HG03060 (cell line): ENCODE measurements around the gene KRT76.

ENCODE experiments used
- ATAC-seq: cut with Tn5 transposase; IDR thresholded peaks from one replicate; pipeline ENCODE4 v1.9.1; 2021; ENCODE audit warnings: low read depth, moderate number of reproducible peaks; ENCODE audit not compliant: unreplicated experiment

The KRT76 gene

DNA sequence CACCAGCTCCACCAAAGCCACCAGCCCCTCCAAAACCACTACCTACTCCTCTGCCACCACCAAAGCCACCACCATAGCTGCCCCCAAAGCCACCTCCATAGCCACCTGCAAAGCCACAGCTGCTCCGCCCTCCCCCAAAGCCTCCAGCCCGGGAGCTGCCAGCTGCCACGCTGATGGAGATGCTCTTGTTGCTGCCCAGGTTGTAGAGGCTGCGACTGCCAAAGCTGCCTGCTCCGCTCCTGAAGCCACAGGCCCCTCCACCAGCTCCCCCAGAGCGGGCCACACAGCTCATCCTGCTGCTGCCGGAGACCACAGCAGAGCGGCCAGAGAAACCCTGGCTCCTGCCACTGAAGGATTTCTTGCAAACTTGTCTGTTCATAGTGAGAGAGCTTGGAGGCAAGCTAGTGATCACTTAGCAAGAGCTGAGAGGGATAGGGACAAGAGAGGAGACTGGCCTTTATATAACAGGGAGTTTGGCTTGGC, at the start of gene KRT76:
Gene KRT76 (minus strand): TSS at position 433 of the 483 bp plus-strand sequence. CDS start 54 bp downstream, at position 379.
- no peak for ATAC-seq

DNA sequence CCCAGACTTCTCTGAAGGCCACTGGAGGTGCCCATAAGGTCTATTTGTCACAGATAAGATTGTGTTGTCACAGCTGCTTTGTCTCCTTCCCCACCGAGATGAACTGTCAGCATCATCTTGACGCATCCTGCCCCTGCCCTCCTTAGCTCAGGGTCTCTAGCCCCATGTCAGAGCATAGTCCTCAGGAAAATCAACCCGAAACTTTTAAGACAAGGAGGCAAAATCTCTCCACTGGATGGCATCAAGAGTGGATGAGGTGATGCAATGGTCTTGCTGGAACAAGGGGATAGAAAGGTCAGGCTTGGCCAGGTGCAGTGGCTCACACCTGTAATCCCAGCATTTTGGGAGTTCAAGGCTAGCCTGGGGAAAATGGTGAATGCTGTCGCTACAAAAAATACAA, 48.8 kb upstream of the KRT76 start:
- no peak for ATAC-seq

DNA sequence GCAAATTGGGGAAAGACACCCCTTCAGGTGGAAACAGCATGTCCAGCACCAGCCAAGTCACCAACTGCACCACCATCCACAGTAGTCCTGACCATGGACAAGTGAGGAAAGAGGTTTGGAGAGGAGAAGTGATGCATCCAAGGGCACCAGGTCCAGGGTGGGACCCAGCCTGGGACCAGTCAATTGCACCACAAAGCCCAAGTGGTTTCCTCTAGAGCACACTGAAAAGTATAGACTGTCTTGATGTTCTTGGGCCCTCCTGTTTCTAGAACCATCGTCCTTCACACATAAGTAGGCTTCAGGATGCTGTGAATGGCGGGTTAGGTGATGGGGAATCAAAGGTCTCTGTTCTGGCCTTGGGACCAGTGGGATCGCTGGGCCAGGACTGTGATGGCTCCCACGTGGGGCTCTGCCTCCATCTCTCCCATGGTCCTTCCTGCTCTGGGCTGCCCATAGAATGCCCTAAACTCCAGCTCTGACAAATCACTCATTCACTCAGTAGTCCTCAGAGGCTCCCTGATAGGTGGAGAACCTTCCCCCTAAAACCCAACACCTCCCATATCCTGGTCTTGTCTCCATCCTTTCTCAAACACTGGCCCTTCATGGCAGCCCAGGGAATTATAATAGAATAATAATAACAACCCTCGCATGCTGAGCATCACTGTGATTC, 47.7 kb upstream of the KRT76 start:
- ATAC-seq = no peak

DNA sequence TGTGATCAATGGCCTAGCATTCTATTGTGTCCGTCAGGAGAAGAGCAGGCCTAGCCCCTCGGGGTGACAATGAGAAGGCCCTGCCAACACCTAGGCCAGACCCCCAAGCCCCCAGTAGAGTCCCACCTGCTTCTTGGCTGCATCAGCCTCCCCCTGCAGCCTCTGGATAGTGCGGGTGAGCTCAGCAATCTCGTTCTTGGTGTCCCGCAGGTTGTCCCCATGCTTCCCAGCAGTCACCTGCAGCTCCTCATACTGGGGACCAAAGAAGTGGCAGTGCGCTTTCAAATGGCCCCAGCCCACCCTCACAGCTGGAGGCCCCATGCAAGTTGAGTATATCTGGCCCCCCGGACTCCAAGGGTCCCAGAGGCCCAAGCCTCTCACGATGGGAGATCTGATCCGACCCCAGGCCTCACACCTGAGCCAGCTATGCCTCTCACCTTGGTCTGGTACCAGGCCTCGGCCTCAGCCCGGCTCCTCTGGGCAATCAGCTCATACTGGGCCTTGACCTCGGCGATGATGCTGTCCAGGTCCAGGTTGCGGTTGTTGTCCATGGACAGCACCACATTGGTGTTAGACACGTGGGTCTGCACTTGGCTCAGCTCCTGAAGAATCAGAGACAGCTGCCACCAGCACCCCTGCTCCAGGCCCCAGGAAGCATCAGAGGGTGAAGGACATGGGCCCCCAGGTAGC, 46.8 kb upstream of the KRT76 start:
- no peak for ATAC-seq

DNA sequence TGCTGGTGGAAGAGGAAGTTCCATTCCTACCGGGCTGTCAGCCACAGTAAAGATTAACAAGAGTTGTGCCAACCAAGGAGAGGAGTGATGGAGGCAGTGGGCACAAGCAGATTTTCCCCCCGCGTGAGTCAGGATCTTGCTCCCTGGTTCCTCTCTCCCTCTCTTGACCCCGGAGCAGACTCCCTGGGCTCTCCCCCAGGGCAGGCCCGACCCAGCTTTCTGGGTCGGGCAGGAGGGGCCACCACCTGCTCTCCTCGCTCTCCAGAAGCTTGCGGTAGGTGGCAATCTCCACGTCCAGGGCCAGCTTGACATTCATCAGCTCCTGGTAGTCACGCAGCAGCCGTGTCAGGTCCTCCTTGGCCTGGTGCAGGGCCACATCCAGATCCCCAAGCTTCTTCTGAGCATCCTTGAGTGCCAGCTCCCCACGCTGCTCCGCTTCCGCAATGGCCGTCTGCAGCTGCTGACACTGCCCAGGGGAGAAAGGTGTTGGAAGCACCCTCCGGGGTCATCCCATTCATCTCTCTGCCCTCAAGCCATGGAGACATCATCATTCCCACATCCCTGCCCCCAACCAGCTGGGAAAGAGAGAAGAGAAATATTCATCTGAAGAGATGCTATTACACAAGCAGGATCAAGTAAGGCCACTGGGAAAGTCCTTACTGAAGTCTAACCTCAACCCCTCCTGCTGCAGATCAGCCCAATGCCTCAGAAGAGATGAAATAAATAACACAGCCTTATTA, 45.8 kb upstream of the KRT76 start:
- ATAC-seq = no peak

DNA sequence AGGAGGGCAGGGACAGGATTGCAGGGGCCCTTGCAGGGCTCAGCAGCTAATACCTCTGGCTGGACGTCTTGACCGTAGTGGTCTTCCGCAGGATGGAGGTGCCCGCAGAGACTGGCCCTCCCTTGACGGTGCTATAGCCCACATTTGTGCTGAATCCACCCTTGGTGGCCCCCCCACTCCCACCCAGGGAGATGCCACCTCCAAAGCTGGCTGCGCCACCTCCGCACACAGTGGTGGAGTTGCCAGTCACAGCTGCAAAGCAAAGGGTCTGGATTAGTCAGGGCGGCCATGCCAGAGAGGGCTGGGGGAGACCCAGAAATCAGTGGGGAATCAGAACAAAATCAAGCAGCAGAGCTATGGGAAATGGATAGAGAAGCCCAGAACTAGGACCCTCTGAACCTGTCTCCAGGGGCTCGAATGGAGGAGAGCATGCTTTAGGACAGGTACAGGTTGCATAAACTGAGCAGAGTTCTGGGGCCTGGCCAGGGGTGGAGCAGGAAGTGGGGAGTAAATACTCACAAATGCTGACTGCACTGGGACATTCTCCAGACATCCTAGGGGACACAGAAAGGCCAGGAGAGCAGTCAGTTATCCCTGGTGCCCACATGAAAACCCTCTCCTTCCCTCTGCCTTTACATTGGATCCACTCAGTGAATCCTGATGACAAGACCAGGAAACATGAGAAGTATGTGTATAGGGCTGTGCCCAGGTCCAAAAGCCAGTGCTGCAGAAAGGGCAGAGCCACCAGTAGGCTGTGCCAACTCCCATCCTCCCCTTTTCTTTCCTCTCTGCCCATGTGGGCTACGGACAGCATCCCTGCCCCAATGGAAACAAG, 44.9 kb upstream of the KRT76 start:
- ATAC-seq = no peak

DNA sequence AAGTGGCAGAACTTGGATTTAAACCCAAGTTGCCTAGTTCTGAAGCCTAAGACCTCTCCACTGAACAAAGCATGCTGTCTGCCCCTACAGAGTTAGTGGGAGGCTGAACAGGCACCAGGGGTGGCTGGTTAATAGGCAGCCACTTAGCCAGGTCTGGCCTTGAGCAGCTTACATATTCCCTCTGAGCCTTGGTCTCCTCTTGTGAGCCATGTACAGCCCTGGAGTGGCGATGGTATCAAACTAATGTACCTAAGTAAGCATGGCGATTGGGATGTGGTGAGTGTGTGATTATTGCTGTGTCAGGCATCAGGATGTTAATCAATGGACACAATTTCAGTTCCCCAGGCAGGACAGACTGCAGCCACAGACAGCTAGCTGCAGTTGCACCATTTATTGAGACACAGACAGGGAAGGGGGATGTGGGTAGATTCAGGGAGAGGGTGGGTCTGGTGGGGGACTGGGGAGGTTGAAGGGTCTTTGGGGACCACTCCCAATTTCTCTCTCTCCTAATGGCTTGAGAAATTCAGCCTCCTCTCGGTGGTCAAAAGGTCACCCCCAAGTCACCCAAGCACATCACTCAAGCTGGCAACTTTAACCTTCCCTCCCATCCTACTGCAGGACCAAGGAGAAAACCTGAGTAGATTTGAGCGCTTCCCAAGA, 44.1 kb upstream of the KRT76 start:
- ATAC-seq = no peak

DNA sequence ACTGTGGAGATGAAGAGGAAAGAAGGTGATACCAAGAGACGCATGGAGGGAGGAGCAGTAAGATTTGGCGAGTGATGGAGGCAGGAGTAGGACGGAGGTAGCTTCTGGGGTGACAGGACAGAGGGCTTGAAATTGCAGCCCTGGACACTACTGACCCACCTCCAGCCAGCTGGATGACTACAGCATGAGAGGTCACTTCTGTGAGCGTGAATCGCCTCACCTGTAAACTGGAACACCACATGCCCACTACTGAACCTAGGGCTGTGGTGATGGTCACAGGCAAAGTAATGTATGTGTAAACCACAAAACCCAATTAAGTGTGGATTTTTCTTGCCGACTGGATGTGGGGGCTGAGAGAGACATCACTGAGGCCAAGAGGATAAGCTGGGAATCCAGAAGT, 43.4 kb upstream of the KRT76 start:
- ATAC-seq = no peak

DNA sequence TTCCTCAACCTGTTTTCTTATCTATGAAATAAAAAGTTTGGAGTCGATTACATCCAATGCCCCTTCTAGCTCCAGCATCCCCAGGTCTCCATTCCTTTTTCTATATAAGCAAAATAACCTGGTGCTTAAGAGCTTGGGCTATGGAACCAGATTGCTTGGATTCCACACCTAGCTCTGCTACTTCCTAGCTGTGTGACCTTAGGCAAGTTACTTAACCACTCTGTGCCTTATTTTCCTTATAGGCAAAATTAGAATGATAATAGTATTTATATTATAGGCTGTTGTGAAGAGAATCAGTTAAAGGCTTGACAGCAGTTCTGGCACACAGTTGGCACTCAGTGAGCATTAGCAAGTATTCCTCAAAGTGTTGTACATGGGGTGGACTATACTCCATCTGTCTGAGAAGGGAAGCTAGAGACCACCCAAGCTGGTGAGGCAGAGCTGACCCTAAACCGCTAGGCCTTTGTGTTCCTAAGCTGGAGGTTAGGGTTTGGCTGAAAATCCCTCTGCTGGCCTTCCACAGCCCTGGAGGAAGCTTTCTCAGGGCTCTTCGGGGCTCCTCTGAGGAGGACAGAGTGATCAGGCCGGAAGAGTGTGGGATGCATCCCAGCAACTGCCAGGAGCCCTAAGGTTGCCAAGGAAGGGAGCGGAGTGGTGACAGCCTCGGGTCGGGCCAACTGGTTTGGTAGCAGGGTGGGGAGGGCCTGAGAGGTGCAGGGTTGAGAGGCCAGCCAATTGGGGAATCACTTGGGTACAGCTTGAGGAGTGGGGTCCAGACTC, 42.8 kb upstream of the KRT76 start:
- ATAC-seq = no peak

DNA sequence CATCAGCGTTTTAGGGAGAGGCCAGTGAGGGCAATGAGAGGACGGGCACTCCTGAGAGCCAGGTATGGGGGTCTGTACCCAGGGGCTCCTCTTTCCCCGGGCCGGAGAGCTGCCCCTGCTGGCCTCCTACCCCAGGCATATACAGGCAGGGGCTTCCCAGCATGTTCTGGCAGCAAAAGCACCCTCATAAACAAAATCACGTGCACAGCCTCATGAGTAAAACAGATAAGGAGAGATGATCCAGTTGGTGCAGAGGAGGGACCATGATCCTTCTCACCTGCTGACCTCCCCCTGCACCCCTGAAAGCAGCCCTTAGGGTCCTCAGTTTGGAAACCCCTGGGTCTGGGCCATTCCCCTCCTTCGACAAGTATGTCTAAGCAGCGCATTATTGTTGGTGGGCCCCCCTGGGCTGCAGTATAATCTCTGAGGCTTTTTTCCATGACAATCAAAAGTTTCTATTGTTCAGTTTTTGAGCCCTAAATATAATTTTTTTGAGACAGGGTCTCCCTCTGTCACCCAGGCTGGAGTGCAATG, 41.8 kb upstream of the KRT76 start:
- ATAC-seq = no peak

DNA sequence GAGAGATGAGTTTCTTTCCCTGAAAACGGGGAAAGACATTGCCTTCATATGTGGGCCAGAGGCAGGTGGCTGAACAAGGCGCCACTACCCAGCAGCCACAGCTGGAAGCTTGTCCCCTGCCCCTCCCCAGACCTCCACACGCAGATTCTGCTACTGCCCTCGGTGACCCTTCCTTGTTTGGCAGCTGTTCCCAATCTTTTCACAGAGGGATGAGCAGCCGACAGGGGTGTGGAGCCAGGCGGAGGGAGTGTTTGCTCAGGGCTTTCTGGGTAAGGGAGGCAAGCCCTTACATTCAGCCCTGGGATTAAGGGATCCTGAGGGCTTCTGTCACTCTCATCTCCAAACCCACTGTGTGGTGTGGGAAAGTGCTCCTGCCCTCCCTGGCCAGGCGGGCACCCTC, 41.2 kb upstream of the KRT76 start:
- ATAC-seq = no peak

DNA sequence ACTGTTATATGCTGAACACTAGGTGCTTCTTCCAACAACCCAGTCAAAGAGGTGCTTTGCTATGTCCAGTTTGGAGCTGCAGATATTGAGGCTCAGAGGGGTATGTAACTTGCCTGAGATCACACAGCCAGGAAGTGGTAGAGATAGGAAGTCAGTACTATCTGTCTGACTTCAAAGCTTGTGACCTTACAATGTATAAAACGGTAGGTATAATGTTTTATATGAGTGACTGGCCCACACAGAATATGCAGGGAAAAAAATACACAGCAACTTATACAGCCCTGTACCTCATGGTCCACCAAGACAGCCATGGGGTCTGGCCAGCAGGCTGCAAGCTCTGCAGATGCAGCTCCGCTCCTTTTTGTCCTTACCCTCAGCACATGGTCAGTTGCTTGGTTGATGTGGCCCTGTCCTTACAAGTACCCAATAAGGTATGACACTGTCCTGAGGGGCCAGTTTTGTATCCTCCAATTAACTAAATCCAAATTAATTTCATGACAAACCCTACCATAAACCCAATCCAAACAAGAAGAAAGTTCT, 40.6 kb upstream of the KRT76 start:
- ATAC-seq = no peak

DNA sequence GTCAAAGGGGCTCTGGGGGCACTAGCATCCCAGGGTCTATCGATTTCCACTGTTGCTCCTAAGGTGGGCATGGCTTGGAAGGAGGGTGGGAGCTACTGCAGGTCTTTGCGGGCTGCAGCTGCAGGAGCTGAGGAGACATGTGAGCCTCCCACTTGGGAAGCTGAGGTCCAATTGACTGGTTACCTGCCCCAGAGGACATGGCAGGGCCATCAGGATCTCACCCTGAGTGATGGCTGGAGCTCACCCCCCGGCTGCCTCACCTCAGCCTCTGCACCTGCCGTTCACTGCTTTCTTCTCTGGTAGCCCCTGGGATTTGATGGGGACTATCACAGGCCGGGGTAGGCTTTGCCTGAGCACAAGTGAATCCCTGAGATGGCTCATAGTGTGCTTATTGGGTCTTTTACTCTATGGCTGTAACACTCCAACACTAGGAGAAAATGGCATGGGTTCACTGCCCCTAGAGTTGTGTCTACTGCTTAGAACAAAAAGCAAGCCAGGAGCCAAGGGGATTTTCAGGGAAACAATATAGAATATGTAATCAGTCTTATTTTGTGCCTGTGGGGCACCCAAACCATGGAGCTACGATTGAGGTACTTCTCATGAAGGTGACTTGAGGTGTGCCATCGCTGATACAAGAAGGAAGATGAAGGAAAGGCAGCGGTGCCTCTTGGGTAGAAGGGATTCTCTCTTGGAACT, 40.0 kb upstream of the KRT76 start:
- ATAC-seq = no peak

DNA sequence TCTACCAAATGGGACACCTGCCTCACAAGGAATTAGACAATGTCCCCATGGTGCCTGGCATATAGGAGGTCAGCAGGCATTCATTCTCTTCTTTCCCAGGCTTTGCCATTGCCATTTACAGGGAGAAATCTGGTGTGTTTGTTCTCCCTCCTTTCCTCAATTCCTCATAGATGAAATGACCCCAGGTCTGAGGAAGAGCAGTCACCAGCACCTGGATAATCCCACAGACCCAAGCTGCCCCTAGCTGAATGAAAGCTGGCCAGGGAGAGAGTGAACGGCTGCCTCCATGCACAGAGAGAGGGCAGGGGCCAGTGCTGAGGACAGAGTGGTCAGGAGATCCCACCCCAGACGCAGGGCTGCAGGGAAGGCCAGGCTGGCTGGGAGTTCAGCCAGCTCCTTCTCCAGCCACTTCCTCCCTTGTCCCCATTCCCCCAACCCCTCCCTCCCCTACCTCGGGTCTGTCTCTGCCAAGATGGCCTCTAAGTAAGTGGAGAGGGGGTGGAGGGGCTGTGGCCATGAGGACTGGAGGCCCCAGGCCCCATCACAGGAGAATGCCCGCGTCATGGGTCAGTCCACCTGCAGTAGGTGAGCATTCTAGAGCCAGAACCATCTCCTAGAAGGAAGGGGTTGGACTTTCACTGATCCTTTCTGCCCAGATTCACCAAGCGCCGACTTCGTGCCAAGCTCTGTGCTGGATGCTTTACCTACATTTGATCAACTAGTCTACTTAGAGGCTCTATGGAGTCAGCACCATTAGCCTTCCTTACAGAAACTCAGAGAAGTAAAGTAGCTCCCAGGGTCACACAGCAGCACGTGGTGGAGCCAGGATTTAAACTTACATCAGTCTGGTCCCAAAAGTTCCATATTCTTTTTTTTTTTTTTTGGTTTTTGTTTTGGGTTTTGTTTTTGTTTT, 38.8 kb upstream of the KRT76 start:
- no peak for ATAC-seq

DNA sequence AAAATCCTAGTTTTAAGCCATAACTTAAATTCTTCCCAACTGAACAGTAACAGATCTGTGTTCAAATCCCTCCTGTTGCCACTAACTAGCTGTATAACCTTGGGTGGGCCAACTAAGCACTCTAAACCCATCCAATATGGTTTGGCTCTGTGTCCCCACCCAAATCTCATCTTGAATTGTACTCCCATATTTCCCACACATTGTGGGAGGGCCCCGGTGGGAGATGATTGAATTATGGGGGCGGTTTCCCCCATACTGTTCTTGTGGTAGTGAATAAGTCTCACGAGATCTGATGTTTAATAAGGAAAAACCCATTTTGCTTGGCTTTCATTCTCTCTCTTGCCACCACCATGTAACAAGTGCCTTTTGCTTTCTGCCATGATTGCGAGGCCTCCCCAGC, 38.0 kb upstream of the KRT76 start:
- no peak for ATAC-seq

DNA sequence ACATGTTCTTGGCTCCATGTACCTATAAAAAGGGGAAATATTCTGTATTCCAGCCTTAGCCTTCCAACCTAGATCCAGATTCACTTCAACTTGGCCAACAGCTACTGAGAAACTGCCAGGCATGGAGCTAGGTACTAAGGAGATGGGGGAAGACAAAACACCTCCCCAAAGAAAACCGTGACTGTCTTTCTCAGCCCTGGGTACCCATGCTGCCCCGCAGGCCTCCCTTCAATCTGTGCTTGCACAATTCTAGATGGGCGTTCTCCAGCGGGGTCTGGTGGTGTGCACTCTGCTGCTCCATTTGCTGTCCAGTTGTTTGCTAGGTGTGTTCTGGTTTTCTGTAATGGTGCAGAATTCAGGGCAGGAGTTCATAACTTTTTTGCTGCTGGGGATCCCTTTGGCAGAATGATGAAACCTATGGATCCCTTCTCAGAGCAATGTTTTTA, 37.6 kb upstream of the KRT76 start:
- ATAC-seq = no peak
